Measurements from ENCODE around the gene UAP1L1.
A peak's percentile ranks its signal among the peaks of the same experiment; 100 is the strongest.
"Not testable (repeated sequence)": the region's sequence is repeated elsewhere in the genome, so short reads cannot be mapped to it uniquely, and the experiment has no call there.

The UAP1L1 gene, protein sequence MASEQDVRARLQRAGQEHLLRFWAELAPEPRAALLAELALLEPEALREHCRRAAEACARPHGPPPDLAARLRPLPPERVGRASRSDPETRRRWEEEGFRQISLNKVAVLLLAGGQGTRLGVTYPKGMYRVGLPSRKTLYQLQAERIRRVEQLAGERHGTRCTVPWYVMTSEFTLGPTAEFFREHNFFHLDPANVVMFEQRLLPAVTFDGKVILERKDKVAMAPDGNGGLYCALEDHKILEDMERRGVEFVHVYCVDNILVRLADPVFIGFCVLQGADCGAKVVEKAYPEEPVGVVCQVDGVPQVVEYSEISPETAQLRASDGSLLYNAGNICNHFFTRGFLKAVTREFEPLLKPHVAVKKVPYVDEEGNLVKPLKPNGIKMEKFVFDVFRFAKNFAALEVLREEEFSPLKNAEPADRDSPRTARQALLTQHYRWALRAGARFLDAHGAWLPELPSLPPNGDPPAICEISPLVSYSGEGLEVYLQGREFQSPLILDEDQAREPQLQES

DNA sequence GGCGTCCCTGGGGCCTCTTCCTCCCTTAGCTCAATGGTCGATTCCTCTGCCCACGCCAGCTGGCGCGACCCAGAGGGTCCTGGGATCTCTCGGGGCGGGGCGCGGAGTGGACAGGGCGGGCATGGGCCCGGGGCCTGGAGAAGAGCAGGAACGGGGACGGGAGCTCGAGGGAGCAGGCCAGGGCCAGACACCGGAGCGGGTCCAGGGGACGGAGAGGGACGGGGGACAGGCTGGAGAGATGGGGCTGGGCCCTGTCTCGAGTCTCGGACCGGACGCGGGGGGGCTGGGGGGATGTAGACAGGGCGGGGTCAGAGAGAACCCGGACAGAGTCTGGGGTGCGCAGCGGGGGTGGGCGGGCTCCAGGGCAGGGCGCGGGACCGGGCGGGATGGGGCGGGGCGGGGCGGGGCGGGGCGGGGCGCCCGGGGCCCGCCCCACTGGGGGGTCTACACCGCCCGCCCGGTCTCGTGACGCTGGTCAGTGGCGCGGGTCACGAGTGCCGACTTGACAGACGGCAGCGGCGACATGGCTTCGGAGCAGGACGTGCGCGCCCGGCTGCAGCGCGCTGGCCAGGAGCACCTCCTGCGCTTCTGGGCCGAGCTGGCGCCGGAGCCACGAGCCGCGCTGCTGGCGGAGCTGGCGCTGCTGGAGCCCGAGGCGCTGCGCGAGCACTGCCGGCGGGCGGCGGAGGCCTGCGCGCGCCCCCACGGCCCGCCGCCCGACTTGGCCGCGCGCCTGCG lies at the start of gene UAP1L1:
Gene UAP1L1 (plus strand): TSS at position 508 of the 738 bp plus-strand sequence. CDS start 16 bp downstream, at position 524.
- peak; percentile 41 for DNase-seq

- DNase-seq, result peak; percentile 71
These were observed 48.9 kb upstream of the UAP1L1 start for GRCh38 chr9:137028263-137029057.

- DNase-seq, result peak; percentile 79
These were observed 48.0 kb upstream of the UAP1L1 start for GRCh38 chr9:137029058-137029936.

DNA sequence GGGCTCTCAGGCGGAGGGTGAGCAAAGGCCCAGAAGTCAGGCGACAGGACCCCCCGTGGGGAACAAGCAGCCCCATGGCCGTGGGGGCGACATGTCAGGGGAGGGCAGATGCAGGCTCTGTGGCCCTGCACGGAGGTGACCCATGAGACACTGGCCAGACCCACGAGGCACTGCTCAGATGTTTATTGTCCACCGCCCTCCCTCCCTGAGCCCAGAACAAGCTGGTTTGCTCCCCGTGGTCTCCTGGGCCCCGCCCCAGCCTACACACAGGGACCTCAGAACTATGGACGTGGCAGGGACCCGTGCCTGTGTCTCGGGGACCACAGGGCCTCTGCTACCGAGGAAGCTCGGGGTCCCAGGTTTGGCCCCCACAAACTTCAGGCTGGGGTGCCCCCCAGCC lies 47.3 kb upstream of the UAP1L1 start:
- DNase-seq, result no peak

DNA sequence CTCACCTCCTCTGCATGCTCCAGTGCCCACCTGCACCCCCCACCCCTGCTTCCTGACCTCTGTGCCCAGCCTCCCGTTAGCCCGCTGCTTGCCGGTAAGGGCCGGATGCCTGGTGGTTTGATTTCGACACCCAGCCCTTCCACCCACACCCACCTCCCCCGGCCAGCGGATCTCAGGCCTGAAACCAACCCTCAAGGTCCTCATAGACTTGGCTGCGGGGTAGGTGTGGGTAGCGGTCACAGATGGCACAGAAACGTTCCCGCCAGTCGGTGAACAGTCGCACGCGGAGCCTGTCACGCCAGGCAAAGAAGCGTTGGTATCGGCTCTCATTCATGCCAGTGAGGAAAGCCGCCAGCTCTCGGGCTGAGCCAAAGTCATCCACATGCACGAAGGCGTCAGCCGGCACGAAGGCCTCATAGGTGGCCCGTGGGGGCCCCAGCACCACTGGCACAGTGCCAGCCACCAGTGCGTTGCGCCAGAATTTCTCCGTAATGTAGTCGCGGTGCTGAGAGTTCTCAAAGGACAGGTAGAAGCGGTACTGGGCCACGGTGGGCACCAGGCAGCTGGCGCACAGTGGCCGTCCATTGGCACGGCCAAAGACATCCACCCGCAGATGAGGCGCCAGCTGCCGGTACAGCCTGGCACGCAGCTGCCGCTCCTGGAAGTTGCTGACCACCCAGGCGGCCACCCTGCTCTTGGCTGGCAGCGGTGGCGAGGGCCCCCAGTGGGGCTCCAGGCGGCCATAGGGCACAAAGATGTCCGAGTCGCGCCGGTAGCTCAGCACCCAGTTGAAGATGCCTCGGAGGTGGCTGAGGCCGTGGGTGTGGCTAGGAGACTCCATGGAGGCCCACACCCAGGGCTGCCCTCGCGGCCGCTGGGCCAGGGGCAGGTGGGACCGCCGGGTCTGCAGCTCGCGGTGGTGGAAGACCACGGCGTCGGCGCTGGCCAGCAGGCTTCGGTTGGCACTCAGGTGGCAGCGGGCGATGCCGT lies 46.5 kb upstream of the UAP1L1 start:
- DNase-seq, result peak; percentile 74

DNA sequence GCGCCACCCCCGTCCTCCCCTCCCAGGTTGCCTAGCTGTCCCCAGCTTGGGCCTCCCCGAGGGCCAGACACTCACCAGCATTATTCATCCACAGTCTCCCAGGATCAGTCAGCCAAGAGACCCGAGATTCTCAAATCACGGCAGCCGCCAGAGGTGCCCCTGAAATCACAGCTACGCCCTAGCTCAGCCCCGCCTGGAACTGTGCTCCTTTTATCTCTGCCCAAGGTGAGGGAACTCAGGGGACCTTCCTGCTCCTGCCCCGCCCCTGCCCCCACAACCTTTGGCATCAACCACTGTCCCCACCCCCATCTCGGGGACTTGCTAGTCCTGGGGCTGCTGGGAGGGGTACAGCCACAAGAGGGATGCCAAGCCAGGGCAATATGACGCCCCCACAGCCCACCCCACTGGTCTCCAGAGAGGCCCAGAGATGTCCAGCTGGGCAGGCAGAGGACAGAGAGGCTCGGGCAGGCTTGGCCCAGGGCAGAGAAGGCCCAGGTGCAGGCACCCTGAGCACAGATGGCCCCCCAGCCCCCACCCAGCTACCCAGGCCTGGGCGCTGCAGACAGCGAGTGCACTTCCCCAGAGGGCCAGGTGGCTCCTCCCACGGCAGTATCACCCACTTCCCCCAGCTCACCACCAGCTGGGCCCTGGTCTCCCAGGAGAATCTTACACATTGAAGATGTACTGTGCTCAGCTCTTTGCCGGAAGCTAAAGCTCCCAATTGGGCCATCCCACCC lies 45.2 kb upstream of the UAP1L1 start, which contains the start of gene FUT7:
Gene FUT7 (minus strand): TSS at position 185 of the 737 bp plus-strand sequence. CDS start 97 bp downstream, at position 88.
- peak; percentile 60 for DNase-seq

GRCh38 chr9:137032858-137033257 lies 44.5 kb upstream of the UAP1L1 start:
- peak; percentile 31 for DNase-seq

- not testable (repeated sequence) for DNase-seq
These were observed 43.8 kb upstream of the UAP1L1 start for GRCh38 chr9:137033481-137033880.

GRCh38 chr9:137034039-137034708 lies 43.1 kb upstream of the UAP1L1 start:
- no peak for DNase-seq

GRCh38 chr9:137034709-137035506 lies 42.4 kb upstream of the UAP1L1 start:
- peak; percentile 88 for DNase-seq

- no peak for DNase-seq
These were observed 41.8 kb upstream of the UAP1L1 start for GRCh38 chr9:137035507-137035834.

DNA sequence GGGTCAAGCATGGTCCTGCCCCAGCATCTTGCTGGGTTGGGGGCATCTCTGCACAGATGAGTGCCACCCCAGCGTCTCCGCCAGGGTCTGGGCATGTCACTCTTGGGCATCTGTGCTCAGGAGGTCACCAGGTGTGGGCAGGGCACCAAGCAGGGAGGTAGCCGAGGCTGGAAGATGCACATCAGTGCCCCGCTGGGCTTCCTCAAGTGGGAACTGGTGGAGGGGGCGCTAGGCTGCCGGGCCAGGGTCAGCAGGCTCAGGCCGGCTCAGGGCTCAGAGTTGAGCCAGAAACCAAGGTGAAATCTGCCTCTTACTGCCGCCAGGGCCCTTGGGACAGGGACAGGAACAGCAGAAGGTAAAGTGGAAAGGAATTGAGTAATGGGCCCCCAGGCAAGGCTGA lies 41.4 kb upstream of the UAP1L1 start:
- DNase-seq, result no peak

- DNase-seq, result no peak
These were observed 40.3 kb upstream of the UAP1L1 start for GRCh38 chr9:137037035-137037434.

DNA sequence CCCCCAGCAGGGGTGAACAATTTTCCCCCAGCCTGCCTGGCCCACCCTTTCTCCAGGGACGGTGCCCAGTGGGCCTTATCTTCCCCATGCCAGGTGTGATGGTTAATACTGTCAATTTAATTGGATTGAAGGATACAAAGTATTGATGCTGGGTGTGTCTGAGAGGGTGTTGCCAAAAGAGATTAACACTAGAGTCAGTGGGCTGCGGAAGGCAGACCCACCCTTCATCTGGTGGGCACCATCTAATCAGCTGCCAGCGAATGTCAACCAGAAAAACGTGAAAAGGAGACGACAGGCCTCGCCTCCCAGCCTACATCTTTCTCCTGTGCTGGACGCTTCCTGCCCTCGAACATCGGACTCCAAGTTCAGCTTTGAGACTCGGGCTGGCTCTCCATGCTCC lies 39.8 kb upstream of the UAP1L1 start:
- no peak for DNase-seq

GRCh38 chr9:137038916-137039315 lies 38.4 kb upstream of the UAP1L1 start:
- DNase-seq, result no peak

- DNase-seq, result no peak
These were observed 37.5 kb upstream of the UAP1L1 start for GRCh38 chr9:137039611-137040366.

DNA sequence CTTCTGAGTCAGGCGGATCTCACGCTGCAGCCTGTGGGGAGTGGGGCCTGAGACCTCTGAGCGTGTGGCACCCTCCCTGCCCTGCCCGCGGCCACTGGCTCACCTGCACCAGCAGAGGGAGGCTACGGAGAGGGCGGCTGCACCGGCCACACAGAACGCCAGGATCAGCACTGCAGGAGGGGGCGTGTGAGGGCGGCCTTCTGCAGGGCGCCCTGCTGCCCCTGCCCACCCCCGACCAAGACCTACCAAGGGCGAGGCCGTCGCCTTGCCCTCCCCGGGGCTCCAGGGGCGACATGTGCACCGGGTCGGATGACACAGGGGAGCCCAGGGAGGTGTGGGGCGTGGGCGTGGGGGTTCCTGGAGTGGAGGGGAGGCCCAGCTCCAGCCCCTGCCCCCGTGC lies 36.7 kb upstream of the UAP1L1 start:
- no peak for DNase-seq

DNA sequence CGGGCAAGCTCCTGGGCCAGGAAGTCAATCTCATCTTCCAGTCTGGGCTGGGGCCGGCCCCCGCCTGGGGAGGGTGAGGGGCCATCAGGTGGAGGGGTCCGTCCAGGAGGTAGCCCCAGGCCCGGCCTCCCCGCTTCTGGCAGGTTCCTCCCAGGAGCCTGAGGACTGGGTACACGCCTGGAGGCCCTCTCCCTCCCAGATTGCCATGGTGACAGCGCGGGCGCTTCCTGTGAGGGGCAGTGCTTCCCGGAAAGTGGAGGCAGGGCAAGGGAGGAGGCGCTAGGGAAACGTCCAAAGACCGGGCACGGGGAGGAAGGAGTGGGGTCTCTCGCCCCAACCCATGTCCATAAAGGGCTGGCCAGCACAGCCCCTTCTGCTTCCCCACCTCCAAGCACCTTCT lies 36.2 kb upstream of the UAP1L1 start:
- DNase-seq, result no peak
